Mesothelial cell of epicardium (in vitro differentiated cells): Measurements from ENCODE around the gene ZCCHC13. TPM values are rescaled to one million over a fixed set of nuclear protein-coding genes. Genes with fewer than 3 reads are reported as not detected.
"Not testable (repeated sequence)": the region's sequence is repeated elsewhere in the genome, so short reads cannot be mapped to it uniquely, and the experiment has no call there.

Experiments
- DNase-seq, 2 experiments: peaks; one replicate each; pipeline ENCODE4 v3.0.0; 2021; ENCODE audit warnings: low spot score in 2 of 2; ENCODE audit not compliant: unreplicated experiment in 2 of 2
- H3K27ac Mint-ChIP-seq: 2 replicates; pipeline ENCODE4 v1.8.0; 2021; ENCODE audit warnings: mixed read lengths
- H3K27me3 Mint-ChIP-seq: 2 replicates; pipeline ENCODE4 v1.8.0; 2021; ENCODE audit warnings: low read depth, mixed read lengths
- H3K36me3 Mint-ChIP-seq: 2 replicates; pipeline ENCODE4 v1.8.0; 2021; ENCODE audit warnings: mixed read lengths
- H3K4me1 Mint-ChIP-seq: 2 replicates; pipeline ENCODE4 v1.8.0; 2021; ENCODE audit warnings: mixed read lengths
- H3K4me3 Mint-ChIP-seq: 2 replicates; pipeline ENCODE4 v1.8.0; 2021; ENCODE audit warnings: mild to moderate bottlenecking, moderate library complexity, mixed read lengths
- H3K9me3 Mint-ChIP-seq: 2 replicates; pipeline ENCODE4 v1.8.0; 2021; ENCODE audit warnings: mixed read lengths
- CTCF ChIP-seq: fragments of 200-600 bp; sonication (generic); IDR thresholded peaks from one replicate; pipeline ENCODE4 v1.5.0; 2021; ENCODE audit warnings: antibody characterized with exemption; ENCODE audit not compliant: unreplicated experiment
- total RNA-seq: library from RNA; stranded (reverse); gene quantifications from 3 replicates; pipeline ENCODE4 v1.2.1, GENCODE V29; 2021

Gene ZCCHC13
- total RNA-seq, 1 donor from 2014 or later = not detected

DNA sequence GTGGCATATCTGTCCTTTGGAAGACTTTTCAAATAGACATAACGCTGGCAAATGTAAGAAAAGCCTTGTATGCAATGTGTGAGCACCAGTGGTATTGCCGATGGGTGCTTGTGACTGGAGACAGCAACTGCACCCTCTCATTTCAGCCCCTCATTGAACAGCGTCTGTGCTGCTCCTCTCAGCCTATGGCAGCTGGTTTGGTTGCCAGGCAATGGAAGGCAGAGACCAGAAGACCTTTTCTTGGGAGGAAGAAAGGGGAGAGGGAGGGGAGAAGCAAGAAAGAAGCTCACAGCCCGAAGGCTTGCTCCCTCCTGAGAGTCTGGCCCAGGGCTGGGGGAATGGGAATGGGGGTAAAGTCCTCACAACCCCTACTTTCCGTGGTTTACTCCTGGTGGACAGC is 20.2 kb downstream of the ZCCHC13 start:
- peaks cover 4% of the 10 kb centered on the region for H3K4me1 Mint-ChIP-seq
- DNase-seq = no peak
- no peak for TF ChIP-seq CTCF
- H3K36me3 Mint-ChIP-seq = no peaks in the 10 kb centered on the region
- H3K9me3 Mint-ChIP-seq = no peaks in the 10 kb centered on the region
- H3K4me3 Mint-ChIP-seq = no peak overlapping the region
- H3K27me3 Mint-ChIP-seq = no peaks in the 10 kb centered on the region
- H3K27ac Mint-ChIP-seq = no peak overlapping the region

GRCh38 chrX:74325130-74326059 is 21.4 kb downstream of the ZCCHC13 start:
- H3K4me3 Mint-ChIP-seq = no peak overlapping the region

GRCh38 chrX:74338852-74339251 is 34.9 kb downstream of the ZCCHC13 start:
- peaks cover 5% of the 10 kb centered on the region for H3K36me3 Mint-ChIP-seq
- no peak overlapping the region for H3K4me3 Mint-ChIP-seq
- H3K27me3 Mint-ChIP-seq = no peaks in the 10 kb centered on the region
- H3K9me3 Mint-ChIP-seq = peaks cover 52% of the 10 kb centered on the region
- no peak overlapping the region for H3K27ac Mint-ChIP-seq
- no peak for DNase-seq
- no peaks in the 10 kb centered on the region for H3K4me1 Mint-ChIP-seq
- TF ChIP-seq CTCF = no peak

More at GRCh38 chrX:74325130-74326059, 21.4 kb downstream of the ZCCHC13 start:
- TF ChIP-seq CTCF = no peak
- H3K36me3 Mint-ChIP-seq = no peaks in the 10 kb centered on the region
- no peaks in the 10 kb centered on the region for H3K9me3 Mint-ChIP-seq
- H3K27me3 Mint-ChIP-seq = no peaks in the 10 kb centered on the region
- H3K27ac Mint-ChIP-seq = no peak overlapping the region
- no peak for DNase-seq
- peaks cover 4% of the 10 kb centered on the region for H3K4me1 Mint-ChIP-seq

- no peak for DNase-seq
- H3K27me3 Mint-ChIP-seq = no peaks in the 10 kb centered on the region
- H3K27ac Mint-ChIP-seq = no peak overlapping the region
- H3K4me1 Mint-ChIP-seq = no peaks in the 10 kb centered on the region
- peaks cover 57% of the 10 kb centered on the region for H3K9me3 Mint-ChIP-seq
- no peak overlapping the region for H3K4me3 Mint-ChIP-seq
- TF ChIP-seq CTCF = no peak
- H3K36me3 Mint-ChIP-seq = peaks cover 5% of the 10 kb centered on the region
Observed at GRCh38 chrX:74340051-74340450, 36.1 kb downstream of the ZCCHC13 start.

- not testable (repeated sequence) for H3K4me1 Mint-ChIP-seq, H3K27me3 Mint-ChIP-seq, DNase-seq, H3K27ac Mint-ChIP-seq, H3K36me3 Mint-ChIP-seq, H3K4me3 Mint-ChIP-seq
- H3K9me3 Mint-ChIP-seq = peaks cover 42% of the 10 kb centered on the region
Observed at GRCh38 chrX:74342211-74342610, 38.2 kb downstream of the ZCCHC13 start.

GRCh38 chrX:74343343-74344279 is 39.6 kb downstream of the ZCCHC13 start:
- Mint-ChIP-seq H3K36me3 (peaks cover 5% of the 10 kb centered on the region), H3K9me3 (peaks cover 32% of the 10 kb centered on the region), H3K4me3 (no peak overlapping the region), H3K4me1 (no peaks in the 10 kb centered on the region), H3K27ac (no peak overlapping the region), H3K27me3 (no peaks in the 10 kb centered on the region)
- peak; percentile 36 for TF ChIP-seq CTCF
- DNase-seq = no peak
